Measurements from ENCODE around the gene ARPC4.
A peak's percentile ranks its signal among the peaks of the same experiment; 100 is the strongest.

ARPC4 gene

DNA sequence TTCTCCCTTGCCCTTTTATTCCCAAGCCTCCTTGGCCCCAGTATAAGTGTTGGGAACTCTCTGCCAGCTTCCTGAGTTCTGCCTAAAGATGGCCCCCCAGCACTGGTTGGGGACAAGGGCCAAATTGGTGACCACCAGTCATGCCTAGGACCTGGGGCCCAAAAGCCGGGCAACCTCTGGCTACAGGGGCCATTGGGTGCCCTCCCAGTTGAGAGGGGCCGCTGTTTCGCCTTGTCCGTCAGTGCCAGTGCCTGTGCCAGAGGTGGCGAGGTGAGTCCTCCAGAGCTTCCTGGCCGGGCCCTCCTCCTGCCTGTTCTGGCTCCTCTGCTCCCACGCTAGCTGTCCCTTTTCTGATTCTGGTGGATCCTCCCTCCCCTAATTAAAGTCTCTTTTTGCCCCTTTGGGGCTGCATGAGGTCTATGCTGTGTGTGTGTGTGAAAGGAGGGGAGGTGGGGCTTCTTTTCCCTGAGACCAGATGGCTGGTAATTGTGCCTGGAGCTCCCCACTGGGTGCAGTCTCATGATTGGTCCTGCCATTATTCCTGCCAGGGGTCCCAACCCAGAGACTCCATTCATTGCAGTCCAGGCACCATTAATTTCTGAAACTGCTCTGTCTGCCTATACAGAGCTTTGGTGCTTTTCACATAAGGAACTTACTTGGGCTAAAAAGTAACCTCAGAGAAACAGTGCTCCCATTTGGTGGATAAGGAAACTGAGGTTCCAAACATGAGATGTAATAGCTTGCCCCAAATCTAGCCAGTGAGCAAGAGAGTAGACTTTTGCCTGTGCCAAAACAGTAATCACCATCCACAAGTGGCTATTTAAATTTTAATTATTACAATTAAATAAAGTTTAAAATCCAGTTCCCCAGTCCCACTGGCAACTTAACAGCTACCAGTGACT is 14.1 kb downstream of the ARPC4 start:
- H3K27me3 ChIP-seq (replicated peaks): no peaks in the 10 kb centered on the region
- TF ChIP-seq, protein P1, sequence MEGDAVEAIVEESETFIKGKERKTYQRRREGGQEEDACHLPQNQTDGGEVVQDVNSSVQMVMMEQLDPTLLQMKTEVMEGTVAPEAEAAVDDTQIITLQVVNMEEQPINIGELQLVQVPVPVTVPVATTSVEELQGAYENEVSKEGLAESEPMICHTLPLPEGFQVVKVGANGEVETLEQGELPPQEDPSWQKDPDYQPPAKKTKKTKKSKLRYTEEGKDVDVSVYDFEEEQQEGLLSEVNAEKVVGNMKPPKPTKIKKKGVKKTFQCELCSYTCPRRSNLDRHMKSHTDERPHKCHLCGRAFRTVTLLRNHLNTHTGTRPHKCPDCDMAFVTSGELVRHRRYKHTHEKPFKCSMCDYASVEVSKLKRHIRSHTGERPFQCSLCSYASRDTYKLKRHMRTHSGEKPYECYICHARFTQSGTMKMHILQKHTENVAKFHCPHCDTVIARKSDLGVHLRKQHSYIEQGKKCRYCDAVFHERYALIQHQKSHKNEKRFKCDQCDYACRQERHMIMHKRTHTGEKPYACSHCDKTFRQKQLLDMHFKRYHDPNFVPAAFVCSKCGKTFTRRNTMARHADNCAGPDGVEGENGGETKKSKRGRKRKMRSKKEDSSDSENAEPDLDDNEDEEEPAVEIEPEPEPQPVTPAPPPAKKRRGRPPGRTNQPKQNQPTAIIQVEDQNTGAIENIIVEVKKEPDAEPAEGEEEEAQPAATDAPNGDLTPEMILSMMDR (IDR thresholded peaks at IDR 0.05; ENCODE audit: low read depth, low read length, missing control alignments): no peak
- H3K36me3 ChIP-seq (replicated peaks): peaks cover 55% of the 10 kb centered on the region
- no peak overlapping the region for H3K4me3 ChIP-seq (ENCODE audit: low read depth, low read length)
- DNase-seq: no peak
- no peak overlapping the region for H3K27ac ChIP-seq
- in situ Hi-C loops (cut with HindIII; ENCODE audit: low pct_ligation_motif_present, low sequenced_read_pairs): no loop called here

DNA sequence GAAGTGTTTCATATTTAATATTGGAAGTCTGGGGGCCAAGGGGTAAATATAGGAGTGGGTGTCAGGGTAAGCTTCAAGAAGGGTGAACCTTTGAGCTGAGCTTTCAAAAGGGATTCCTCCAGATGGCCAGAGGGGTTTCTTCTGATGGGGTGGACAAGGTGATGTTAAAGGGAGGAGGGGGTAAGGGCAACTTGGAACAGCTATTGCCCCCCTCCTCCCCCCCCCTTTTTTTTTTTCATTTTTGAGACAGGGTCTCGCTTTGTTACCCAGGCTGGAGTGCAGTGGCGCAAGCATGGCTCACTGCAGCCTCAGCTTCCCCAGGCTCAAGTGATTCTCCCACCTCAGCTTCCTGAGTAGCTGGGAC is 15.1 kb downstream of the ARPC4 start:
- TF ChIP-seq, protein P1 (IDR thresholded peaks at IDR 0.05; ENCODE audit: low read depth, low read length, missing control alignments): no peak
- Histone ChIP-seq H3K27me3 (replicated peaks) (no peaks in the 10 kb centered on the region), H3K4me3 (ENCODE audit: low read depth, low read length) (no peak overlapping the region), H3K27ac (no peak overlapping the region), H3K36me3 (replicated peaks) (peaks cover 50% of the 10 kb centered on the region)
- DNase-seq: no peak
- in situ Hi-C loops (cut with HindIII; ENCODE audit: low pct_ligation_motif_present, low sequenced_read_pairs): no loop called here

DNA sequence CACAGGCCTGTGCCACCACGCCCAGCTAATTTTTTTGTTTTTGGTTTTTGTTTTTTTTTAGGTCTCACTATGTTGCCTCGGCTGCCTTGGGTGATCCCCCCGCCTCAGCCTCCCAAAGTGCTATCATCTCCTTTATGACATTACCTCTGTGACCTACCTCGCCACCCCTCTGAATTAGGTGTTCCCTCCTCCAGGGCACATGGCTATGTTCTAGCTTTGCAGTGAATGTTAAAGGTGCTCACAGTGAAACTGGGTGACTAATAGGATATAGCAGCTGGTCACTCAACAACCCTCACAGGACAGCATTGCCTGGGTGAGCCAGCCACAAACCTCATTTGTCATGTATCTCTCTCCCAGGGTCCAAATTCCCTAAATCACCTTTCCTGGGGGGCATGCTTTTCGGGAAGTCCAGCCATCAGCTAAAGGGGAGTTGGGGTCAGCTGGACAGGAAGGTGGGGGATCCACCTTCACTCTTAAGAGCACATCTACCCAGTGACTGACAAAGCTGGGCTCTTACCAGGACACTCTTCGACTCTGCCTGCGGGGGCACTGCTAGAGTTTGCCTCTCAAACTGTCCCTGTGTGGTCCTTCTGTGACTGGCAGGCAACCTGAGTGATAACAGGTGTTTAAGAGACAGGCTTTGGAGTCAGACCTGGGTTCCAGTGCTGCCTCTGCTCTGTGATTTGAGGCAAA is 15.6 kb downstream of the ARPC4 start:
- DNase-seq: peak; percentile 28
- in situ Hi-C loops (cut with HindIII; ENCODE audit: low pct_ligation_motif_present, low sequenced_read_pairs): no loop called here
- Histone ChIP-seq H3K27me3 (replicated peaks) (no peaks in the 10 kb centered on the region), H3K36me3 (replicated peaks) (peaks cover 45% of the 10 kb centered on the region), H3K27ac (peak overlapping the region; percentile 2), H3K4me3 (ENCODE audit: low read depth, low read length) (no peak overlapping the region)
- TF ChIP-seq, protein P1 (IDR thresholded peaks at IDR 0.05; ENCODE audit: low read depth, low read length, missing control alignments): peak; percentile 59

DNA sequence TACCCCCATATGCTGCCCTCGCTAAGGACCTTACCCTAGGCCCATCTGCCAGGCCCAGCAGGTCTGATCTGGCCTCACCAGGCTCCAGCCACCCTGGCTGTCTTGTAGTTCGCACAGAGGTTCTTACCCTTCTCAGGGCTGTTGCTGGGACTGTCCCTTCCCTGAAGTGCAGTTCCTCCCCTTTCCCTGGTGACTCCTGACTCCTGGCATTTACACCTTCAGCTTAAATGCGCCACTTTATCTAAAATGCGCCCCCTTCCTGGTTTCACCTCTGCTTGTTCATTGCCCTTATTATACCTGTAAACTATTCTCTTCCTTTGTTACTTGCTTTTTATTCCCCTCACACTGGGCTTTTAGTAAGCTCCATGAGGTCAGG is 16.3 kb downstream of the ARPC4 start:
- Histone ChIP-seq H3K36me3 (replicated peaks) (peaks cover 37% of the 10 kb centered on the region), H3K4me3 (ENCODE audit: low read depth, low read length) (peak overlapping the region; percentile 54), H3K27ac (peak overlapping the region; percentile 21), H3K27me3 (replicated peaks) (no peaks in the 10 kb centered on the region)
- in situ Hi-C loops (cut with HindIII; ENCODE audit: low pct_ligation_motif_present, low sequenced_read_pairs): no loop called here
- TF ChIP-seq, protein P1 (IDR thresholded peaks at IDR 0.05; ENCODE audit: low read depth, low read length, missing control alignments): no peak
- no peak for DNase-seq

DNA sequence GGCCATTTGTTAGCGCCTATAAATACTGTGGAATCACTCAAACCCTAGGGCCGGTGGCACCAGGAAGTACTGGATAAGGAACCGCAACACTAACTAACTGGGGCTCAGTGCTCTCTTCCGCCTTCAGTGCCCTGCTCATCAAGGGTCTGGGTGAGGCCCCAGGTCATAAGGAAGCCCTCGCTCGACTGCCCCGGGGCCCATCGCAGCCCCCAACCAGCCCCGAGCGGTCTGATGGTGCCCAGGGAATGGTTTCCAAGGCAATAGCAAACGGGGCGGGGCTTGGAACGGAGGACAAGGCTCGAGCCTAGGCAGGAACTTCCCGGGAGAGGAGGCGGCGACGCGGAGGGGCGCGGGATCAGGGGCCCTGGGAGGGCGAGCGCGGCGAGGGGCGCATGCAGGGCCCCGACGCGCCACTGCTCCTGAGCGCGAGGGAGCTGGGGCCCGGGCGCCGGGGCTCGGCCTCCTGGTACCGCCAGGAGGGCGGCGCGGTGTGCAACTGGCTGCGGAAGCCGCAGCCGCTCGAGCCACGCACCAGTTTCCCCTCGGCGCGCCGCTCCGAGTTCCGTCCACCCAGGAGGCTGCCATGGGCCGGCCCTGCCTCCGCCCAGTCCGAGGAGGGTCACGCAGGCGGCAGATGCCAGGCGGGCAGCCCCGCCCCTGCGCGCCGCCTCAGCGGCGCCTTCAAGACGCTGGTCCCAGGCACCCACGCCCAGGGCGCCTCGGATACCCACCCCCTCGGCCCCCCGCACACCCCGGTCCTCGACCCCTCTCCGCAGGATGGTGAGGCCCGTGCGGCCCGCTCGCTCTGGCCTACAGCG is 16.9 kb downstream of the ARPC4 start, which contains the start of gene TTLL3:
Gene TTLL3 (plus strand): TSS at position 648 of the 818 bp plus-strand sequence. CDS start 400 bp downstream, outside the sequence.
- peak within 1 kb of the TSS; percentile 21 for H3K27ac ChIP-seq
- DNase-seq: peak; percentile 57
- peak within 1 kb of the TSS; percentile 54 for H3K4me3 ChIP-seq (ENCODE audit: low read depth, low read length)
- no peaks in the 10 kb centered on the region for H3K27me3 ChIP-seq (replicated peaks)
- in situ Hi-C loops (cut with HindIII; ENCODE audit: low pct_ligation_motif_present, low sequenced_read_pairs): no loop called here
- peaks cover 31% of the 10 kb centered on the region for H3K36me3 ChIP-seq (replicated peaks)
- TF ChIP-seq, protein P1 (IDR thresholded peaks at IDR 0.05; ENCODE audit: low read depth, low read length, missing control alignments): no peak
